Right atrium auricular region (tissue), 2 donors: ENCODE data around the gene ELF1. TPM values are rescaled to one million over a fixed set of nuclear protein-coding genes. Genes with fewer than 3 reads are reported as not detected.

ENCODE experiments used
- DNase-seq: peaks from one replicate; pipeline ENCODE4 v3.0.0-alpha.2; 2019; ENCODE audit warnings: low spot score
- H3K27ac ChIP-seq, 2 donors: fragments of 200-600 bp; sonication (generic); 1 replicate in 1 of 2; 2 replicates in 1 of 2; pipeline ENCODE4 v1.5.1; 2016 to 2019
- H3K27me3 ChIP-seq, 2 donors: fragments of 200-600 bp; sonication (generic); one replicate each; pipeline versions ENCODE4 v1.5.1 to v1.6.0; 2017 to 2019
- H3K36me3 ChIP-seq: fragments of 200-600 bp; sonication (generic); one replicate; pipeline ENCODE4 v1.5.1; 2016
- H3K4me1 ChIP-seq, 2 donors: fragments of 200-600 bp; sonication (generic); one replicate each; pipeline versions ENCODE4 v1.5.1 to v1.6.0; 2017 to 2019
- H3K4me3 ChIP-seq, 2 donors: fragments of 200-600 bp; sonication (generic); 1 replicate in 1 of 2; 2 replicates in 1 of 2; pipeline ENCODE4 v1.5.1; 2017 to 2019; ENCODE audit warnings: mild to moderate bottlenecking in 1 of 2, moderate library complexity in 1 of 2
- H3K9me3 ChIP-seq, 2 donors: fragments of 200-600 bp; sonication (generic); one replicate each; pipeline ENCODE4 v1.5.1; 2019
- total RNA-seq, 2 donors: library from RNA; depleted of rRNA; stranded (reverse); fragments of >200 nt; gene quantifications; one replicate each; pipeline ENCODE4 v1.1.0, GENCODE V29; 2016
- TF ChIP-seq, protein P1 (sequence below), 2 donors: fragments of 200-600 bp; sonication (generic); IDR thresholded peaks; one replicate each; pipeline ENCODE4 v1.5.1; 2019; ENCODE audit warnings: antibody characterized with exemption in 2 of 2

Gene ELF1
- total RNA-seq, 2 donors from 2014 or later = 39.1 to 54.2 TPM

- Histone ChIP-seq H3K4me1 (peaks cover 0 to 79% of the 10 kb centered on the region in 2 donors), H3K36me3 (no peaks in the 10 kb centered on the region), H3K27me3 (no peaks in the 10 kb centered on the region), H3K9me3 (no peaks in the 10 kb centered on the region), H3K4me3 (no peak overlapping the region), H3K27ac (no peak overlapping the region)
- no peak for DNase-seq
- TF ChIP-seq, protein P1, sequence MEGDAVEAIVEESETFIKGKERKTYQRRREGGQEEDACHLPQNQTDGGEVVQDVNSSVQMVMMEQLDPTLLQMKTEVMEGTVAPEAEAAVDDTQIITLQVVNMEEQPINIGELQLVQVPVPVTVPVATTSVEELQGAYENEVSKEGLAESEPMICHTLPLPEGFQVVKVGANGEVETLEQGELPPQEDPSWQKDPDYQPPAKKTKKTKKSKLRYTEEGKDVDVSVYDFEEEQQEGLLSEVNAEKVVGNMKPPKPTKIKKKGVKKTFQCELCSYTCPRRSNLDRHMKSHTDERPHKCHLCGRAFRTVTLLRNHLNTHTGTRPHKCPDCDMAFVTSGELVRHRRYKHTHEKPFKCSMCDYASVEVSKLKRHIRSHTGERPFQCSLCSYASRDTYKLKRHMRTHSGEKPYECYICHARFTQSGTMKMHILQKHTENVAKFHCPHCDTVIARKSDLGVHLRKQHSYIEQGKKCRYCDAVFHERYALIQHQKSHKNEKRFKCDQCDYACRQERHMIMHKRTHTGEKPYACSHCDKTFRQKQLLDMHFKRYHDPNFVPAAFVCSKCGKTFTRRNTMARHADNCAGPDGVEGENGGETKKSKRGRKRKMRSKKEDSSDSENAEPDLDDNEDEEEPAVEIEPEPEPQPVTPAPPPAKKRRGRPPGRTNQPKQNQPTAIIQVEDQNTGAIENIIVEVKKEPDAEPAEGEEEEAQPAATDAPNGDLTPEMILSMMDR (IDR thresholded peaks at IDR 0.05) = no peak
Observed at GRCh38 chr13:40973409-40973808, 45.7 kb downstream of the ELF1 start.

DNA sequence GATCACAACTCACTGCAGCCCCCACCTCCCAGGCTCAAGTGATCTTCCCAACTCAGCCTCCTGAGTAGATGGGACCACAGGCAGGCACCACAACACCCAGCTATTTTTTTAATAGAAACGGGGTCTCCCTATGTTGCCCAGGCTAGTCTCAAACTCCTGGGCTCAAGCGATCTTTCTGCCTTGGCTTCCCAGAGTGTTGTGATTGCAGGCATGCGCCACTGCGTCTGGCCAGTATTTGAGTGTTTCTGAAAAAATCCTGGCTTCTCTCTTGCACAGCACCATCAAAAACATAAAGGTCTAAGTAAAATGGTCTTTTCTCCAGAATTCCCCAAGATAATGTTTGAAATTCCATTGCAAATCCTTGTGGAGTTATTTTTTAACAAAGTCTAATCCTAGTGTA lies 47.8 kb downstream of the ELF1 start:
- H3K27me3 ChIP-seq = no peaks in the 10 kb centered on the region
- H3K36me3 ChIP-seq = no peaks in the 10 kb centered on the region
- H3K4me1 ChIP-seq = peaks cover 0 to 80% of the 10 kb centered on the region in 2 donors
- TF ChIP-seq, protein P1 (IDR thresholded peaks at IDR 0.05) = no peak
- DNase-seq = no peak
- no peak overlapping the region for H3K27ac ChIP-seq
- H3K4me3 ChIP-seq = no peak overlapping the region
- H3K9me3 ChIP-seq = no peaks in the 10 kb centered on the region

DNA sequence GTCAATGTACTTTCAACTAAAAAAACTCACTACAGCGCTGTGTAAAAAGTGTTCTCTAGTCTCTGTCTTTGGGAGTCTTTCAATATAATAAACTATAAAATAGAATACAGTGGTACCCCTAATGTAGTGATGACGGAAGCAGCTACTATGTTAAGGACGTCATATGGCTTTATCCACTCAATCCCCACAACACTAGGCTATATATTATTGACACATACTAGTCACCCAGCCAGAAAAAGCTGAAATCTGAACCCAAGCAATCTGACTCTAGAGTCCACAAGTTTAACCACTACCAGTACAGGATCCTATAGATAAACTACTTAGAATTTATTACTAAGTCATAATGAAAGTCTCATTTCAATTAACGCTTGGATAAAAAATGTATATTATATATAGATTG lies 48.3 kb downstream of the ELF1 start:
- Histone ChIP-seq H3K36me3 (no peaks in the 10 kb centered on the region), H3K4me3 (no peak overlapping the region), H3K9me3 (no peaks in the 10 kb centered on the region), H3K27ac (no peak overlapping the region), H3K27me3 (no peaks in the 10 kb centered on the region), H3K4me1 (peaks cover 0 to 80% of the 10 kb centered on the region in 2 donors)
- DNase-seq = no peak
- TF ChIP-seq, protein P1 (IDR thresholded peaks at IDR 0.05) = no peak

GRCh38 chr13:40969169-40969901 lies 49.8 kb downstream of the ELF1 start:
- Histone ChIP-seq H3K27ac (no peak overlapping the region), H3K4me1 (peaks cover 0 to 71% of the 10 kb centered on the region in 2 donors), H3K9me3 (no peaks in the 10 kb centered on the region), H3K4me3 (no peak overlapping the region), H3K36me3 (no peaks in the 10 kb centered on the region), H3K27me3 (no peaks in the 10 kb centered on the region)
- no peak for DNase-seq
- TF ChIP-seq, protein P1 (IDR thresholded peaks at IDR 0.05) = no peak

DNA sequence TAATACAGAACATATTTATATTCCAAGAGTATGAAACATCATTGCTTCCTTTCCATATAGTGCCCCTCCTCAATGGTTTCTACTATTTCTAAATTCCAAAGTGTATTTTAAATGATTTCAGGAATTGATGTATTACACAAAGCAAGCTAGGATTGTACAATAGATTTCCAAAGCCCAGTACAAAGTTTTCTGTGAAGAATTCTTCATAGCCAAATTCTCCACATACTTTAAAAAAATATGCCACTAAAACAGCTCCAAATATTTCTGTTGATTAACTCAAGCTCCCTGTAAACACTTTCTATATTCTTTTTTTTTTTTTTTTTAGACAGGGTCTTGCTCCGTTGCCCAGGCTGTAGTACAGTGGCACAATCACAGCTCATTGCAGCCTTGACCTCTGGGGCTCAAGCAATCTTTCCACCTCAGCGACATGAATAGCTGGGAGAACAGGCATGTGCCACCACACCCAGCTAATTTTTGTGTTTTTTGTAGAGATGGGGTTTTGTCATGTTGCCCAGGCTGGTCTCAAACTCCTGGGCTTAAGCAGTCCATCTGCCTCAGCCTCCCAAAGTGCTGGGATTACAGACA lies 50.6 kb downstream of the ELF1 start:
- Histone ChIP-seq H3K27ac (no peak overlapping the region), H3K9me3 (no peaks in the 10 kb centered on the region), H3K4me3 (no peak overlapping the region), H3K36me3 (no peaks in the 10 kb centered on the region), H3K4me1 (peaks cover 0 to 71% of the 10 kb centered on the region in 2 donors), H3K27me3 (no peaks in the 10 kb centered on the region)
- no peak for DNase-seq
- TF ChIP-seq, protein P1 (IDR thresholded peaks at IDR 0.05) = no peak
